HG03280 (cell line): ENCODE results near the gene CHST14.

Source experiments
- ATAC-seq: cut with Tn5 transposase; IDR thresholded peaks from one replicate; pipeline ENCODE4 v1.9.1; 2021; ENCODE audit warnings: mild to moderate bottlenecking, moderate library complexity; ENCODE audit not compliant: unreplicated experiment

Gene CHST14

GRCh38 chr15:40470423-40471104 is at the start of gene CHST14:
TSS of gene CHST14 (plus strand) at chr15:40470984. CDS start at chr15:40471214, 230 bp downstream.
- ATAC-seq: peak; percentile 73

- peak; percentile 80 for ATAC-seq
Observed at GRCh38 chr15:40421246-40422157, 49.3 kb upstream of the CHST14 start.

GRCh38 chr15:40424483-40425115 is 46.2 kb upstream of the CHST14 start:
- no peak for ATAC-seq

- no peak for ATAC-seq
Observed at GRCh38 chr15:40425681-40426080, 45.1 kb upstream of the CHST14 start.

- ATAC-seq: no peak
Observed at GRCh38 chr15:40427188-40427587, 43.6 kb upstream of the CHST14 start.

GRCh38 chr15:40428185-40428584 is 42.6 kb upstream of the CHST14 start:
- no peak for ATAC-seq

GRCh38 chr15:40429068-40429710 is 41.6 kb upstream of the CHST14 start:
- ATAC-seq: no peak

- ATAC-seq: no peak
Observed at GRCh38 chr15:40430271-40430805, 40.4 kb upstream of the CHST14 start.

GRCh38 chr15:40435023-40435709 is 35.6 kb upstream of the CHST14 start:
- no peak for ATAC-seq

GRCh38 chr15:40435710-40436089 is 35.1 kb upstream of the CHST14 start:
- no peak for ATAC-seq

- no peak for ATAC-seq
Observed at GRCh38 chr15:40436116-40436891, 34.5 kb upstream of the CHST14 start.

GRCh38 chr15:40436892-40437751 is 33.7 kb upstream of the CHST14 start:
- no peak for ATAC-seq

- ATAC-seq: no peak
Observed at GRCh38 chr15:40437752-40438687, 32.8 kb upstream of the CHST14 start.

- ATAC-seq: no peak
Observed at GRCh38 chr15:40438712-40439111, 32.1 kb upstream of the CHST14 start.

- no peak for ATAC-seq
Observed at GRCh38 chr15:40439461-40439959, 31.3 kb upstream of the CHST14 start.

- ATAC-seq: no peak
Observed at GRCh38 chr15:40439960-40440742, 30.6 kb upstream of the CHST14 start.
